ENCODE results near the gene ZNF552.
A peak's percentile ranks its signal among the peaks of the same experiment; 100 is the strongest.

The ZNF552 gene

GRCh38 chr19:57786906-57787305 lies 27.8 kb downstream of the ZNF552 start:
- no peak overlapping the region for H3K4me3 ChIP-seq (ENCODE audit: low read depth, low read length)

GRCh38 chr19:57786286-57786685 lies 28.4 kb downstream of the ZNF552 start:
- DNase-seq (ENCODE audit: low read depth) = no peak
- H3K4me3 ChIP-seq (ENCODE audit: low read depth, low read length) = no peak overlapping the region

More at GRCh38 chr19:57786906-57787305, 27.8 kb downstream of the ZNF552 start:
- DNase-seq (ENCODE audit: low read depth) = no peak

GRCh38 chr19:57779220-57779845 lies 35.4 kb downstream of the ZNF552 start:
- DNase-seq (ENCODE audit: low read depth) = no peak
- H3K4me3 ChIP-seq (ENCODE audit: low read depth, low read length) = no peak overlapping the region

GRCh38 chr19:57778336-57778735 lies 36.4 kb downstream of the ZNF552 start:
- H3K4me3 ChIP-seq (ENCODE audit: low read depth, low read length) = no peak overlapping the region
- DNase-seq (ENCODE audit: low read depth) = no peak

- no peak overlapping the region for H3K4me3 ChIP-seq (ENCODE audit: low read depth, low read length)
- no peak for DNase-seq (ENCODE audit: low read depth)
Measured at GRCh38 chr19:57776764-57777296, 37.9 kb downstream of the ZNF552 start.

- DNase-seq (ENCODE audit: low read depth) = no peak
- H3K4me3 ChIP-seq (ENCODE audit: low read depth, low read length) = no peak overlapping the region
Measured at GRCh38 chr19:57773488-57773887, 41.2 kb downstream of the ZNF552 start.

- no peak for DNase-seq (ENCODE audit: low read depth)
- no peak overlapping the region for H3K4me3 ChIP-seq (ENCODE audit: low read depth, low read length)
Measured at GRCh38 chr19:57771417-57771816, 43.3 kb downstream of the ZNF552 start.

GRCh38 chr19:57769345-57770131 lies 45.2 kb downstream of the ZNF552 start, which contains the start of gene ZNF586:
Gene ZNF586, plus strand, starts transcription at chr19:57769676. Its CDS starts 167 bp downstream, at chr19:57769843.
- DNase-seq (ENCODE audit: low read depth) = peak; percentile 69
- H3K4me3 ChIP-seq (ENCODE audit: low read depth, low read length) = peak within 1 kb of the TSS; percentile 80

GRCh38 chr19:57759096-57759495 lies 55.6 kb downstream of the ZNF552 start:
- no peak for DNase-seq (ENCODE audit: low read depth)

GRCh38 chr19:57757941-57758340 lies 56.8 kb downstream of the ZNF552 start:
- no peak overlapping the region for H3K4me3 ChIP-seq (ENCODE audit: low read depth, low read length)
- DNase-seq (ENCODE audit: low read depth) = no peak

More at GRCh38 chr19:57759096-57759495, 55.6 kb downstream of the ZNF552 start:
- H3K4me3 ChIP-seq (ENCODE audit: low read depth, low read length) = no peak overlapping the region
